Measurements from ENCODE around the gene RILP.
A peak's percentile ranks its signal among the peaks of the same experiment; 100 is the strongest.

RILP gene

GRCh38 chr17:1627982-1628855 lies 21.4 kb downstream of the RILP start, which contains the start of gene SLC43A2:
SLC43A2 (minus strand) TSS chr17:1628834; CDS start chr17:1627874, 960 bp downstream.
- DNase-seq: peak; percentile 14

DNA sequence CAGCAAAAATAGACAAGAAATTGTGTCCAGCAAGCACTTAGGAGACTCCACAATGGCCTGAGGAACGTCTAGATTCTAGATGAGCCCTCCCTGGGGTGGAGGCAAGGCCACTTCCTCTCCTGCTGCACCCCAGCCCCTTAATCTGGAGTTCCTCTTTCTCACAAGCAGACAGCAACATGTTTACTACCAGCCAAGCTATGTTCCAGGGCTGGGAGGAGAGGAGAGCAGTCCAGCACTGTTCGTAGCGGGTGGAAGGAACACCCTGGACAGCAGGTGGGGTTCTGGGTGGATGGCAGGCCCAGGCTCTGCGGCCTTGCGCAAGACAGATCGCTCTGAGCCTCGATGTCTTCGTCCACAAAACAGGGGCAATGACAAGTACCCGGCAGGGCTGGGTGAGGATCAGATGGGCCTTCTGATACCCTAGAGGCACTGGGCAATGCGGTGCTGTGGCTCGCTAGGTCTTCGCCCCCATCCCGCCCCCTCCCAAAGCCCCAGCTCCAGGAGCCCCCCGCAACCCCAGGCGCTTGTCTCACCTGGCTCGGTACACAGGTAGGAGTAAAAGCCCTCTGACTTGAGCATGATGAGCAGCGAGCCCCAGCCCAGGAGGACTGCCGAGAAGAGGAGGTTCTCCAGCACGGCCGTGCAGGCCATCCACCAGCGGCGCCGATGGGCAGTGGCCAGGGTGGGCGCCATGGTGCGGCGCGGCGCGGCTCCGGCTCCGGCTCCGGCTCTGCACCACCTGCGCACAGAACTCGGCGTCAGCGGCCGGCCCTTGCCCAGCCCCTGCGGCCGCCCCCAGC lies 22.3 kb downstream of the RILP start:
- DNase-seq: no peak

DNA sequence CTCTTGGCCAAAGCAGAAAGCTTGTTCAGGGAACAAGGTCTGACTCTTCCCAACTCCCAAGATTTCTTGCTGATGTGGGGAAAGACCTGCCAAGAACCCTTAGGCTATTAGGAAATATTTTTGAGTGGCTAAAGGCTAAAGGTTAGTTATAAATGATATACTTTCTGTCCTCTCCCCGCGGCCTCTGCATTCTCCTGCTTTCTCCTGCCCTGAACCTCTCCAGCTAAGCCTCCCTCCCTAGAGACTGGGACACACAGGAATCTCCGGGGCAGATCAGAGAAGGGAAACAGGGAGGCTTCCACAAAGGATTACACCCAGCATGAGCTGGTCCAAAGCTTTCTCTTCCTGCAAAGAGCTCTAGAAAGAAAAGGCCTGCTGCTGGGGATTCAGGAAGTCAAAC lies 23.3 kb downstream of the RILP start:
- no peak for DNase-seq

DNA sequence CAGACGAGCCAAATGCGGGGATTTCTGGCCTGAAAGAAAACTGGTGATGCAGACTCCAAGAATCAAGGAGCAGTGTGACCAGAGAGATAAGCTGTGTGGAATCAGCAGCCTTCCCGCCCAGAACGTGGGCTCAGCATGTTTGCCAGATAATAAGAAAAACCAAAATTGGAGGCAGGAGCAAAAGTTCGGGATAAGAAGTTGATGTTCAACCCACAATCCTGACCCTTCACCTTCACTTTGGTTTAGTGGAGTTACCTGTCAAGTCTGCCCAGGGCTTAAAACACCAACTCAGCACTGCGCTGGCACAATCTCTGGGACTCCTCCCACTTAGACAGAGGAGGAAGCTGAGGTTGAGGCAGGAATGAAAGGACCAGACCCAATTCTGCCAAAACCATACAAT lies 24.1 kb downstream of the RILP start:
- no peak for DNase-seq

DNA sequence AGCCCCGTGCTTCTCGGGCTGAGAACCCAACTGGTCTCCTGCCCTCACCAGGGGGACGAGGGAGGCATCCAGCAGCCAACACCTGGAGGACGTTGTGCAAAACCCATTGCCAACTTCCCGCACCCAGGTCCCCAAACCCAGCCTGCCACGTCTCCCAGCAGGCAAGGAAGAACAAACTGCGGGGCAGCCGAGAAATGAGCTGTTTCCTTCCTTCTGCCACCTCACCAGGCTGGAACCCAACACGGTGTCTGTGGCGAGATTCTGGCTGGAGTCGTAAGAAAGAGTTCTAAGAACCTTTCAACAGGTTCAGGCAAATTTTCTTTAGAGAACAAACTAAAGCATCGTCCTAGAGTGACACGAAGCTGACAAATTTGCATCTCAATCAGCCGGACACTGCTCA lies 24.6 kb downstream of the RILP start:
- DNase-seq: no peak

- no peak for DNase-seq
Observed at GRCh38 chr17:1624650-1625049, 25.0 kb downstream of the RILP start.

- no peak for DNase-seq
Observed at GRCh38 chr17:1623057-1623630, 26.5 kb downstream of the RILP start.

DNA sequence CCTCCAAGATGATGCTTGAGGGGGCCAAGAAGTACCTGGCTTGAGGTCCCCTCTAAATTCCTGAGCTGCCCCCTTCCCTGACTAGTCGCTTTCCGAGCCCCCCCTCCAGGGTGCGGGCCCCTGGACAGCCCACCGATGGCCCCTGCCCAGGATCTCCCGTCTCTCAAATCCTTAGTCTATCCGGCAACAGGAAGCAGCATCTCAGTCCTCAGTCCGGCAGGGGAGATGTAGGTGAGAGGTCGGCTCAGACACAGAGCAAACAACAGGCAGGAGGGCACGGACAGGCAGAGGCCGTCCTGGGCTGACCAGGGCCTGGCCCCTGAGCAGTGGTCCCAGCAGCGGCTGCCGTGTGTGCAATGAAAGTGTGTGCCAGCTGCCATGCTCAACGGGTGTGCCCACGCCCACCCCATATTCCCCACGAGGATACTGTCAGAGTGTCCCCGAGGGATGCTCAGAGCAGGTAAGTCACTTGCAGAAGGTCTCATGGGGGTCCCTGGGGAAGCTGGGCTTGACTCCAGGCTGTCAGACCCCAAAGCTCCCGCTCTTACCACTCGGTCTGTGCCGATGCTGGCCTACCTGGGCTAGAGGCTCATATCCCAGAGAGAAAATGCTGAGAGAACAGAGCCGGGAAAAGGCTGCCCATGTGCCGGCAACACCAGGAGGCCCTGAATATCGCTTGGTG lies 28.3 kb downstream of the RILP start:
- no peak for DNase-seq

GRCh38 chr17:1620486-1620885 lies 29.2 kb downstream of the RILP start:
- DNase-seq: no peak

- DNase-seq: no peak
Observed at GRCh38 chr17:1617620-1618174, 32.0 kb downstream of the RILP start.

DNA sequence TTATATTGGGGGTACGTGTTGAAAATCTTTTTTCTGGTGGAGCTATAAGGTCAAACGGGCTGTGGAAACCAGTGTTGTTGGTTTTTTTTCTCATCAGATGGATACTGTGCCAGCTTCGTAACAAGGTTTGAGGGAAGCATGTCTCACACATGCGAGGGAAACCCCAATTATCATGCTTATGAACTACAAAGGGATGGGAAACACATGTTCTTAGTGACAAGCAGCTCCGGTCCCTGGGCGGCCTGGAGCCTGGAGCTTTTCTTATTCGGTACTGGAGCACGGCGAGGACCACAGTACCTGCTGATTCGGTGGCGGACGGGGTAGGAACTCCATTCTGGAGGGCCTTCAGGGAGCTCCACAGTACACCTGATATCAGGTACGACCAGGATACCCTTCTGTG lies 33.6 kb downstream of the RILP start:
- no peak for DNase-seq

- DNase-seq: no peak
Observed at GRCh38 chr17:1612400-1612799, 37.3 kb downstream of the RILP start.

DNA sequence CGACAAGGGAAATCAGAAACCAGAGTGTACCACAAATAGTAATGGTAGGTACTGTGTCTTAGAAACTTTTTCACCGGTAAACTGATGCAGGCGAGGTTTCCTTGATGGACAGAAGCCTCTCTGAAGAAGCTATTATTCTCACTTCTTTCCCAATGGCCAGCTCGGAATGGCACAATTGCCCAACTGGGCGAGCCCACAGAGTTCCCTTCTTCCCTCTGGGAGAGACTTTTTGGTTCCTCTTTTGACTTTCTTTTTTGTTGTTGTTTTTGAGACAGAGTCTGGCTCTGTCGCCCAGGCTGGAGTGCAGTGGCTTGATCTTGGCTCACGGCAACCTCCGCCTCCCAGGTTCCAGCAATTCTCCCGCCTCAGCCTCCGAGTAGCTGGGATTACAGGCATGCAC lies 38.0 kb downstream of the RILP start:
- DNase-seq: no peak

DNA sequence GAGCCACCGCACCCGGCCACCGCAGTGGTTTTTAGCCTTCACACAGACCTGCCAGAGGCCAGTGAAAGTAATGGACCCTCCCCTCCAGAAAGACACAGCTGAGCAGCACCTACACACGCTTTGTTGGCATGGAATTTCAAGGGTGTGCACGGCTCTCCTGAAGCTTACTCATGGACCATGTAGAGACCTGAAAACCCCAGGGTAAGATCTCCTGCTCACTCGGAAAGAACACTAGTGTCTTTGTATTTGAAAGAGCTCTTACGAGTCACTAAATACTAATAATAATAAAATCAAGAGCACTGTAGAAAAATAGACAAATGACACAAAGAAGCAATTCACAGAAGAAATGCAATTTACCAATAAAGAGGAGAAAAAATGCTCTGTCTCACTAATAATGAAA lies 41.0 kb downstream of the RILP start:
- DNase-seq: no peak

- DNase-seq: no peak
Observed at GRCh38 chr17:1607971-1608320, 41.7 kb downstream of the RILP start.

DNA sequence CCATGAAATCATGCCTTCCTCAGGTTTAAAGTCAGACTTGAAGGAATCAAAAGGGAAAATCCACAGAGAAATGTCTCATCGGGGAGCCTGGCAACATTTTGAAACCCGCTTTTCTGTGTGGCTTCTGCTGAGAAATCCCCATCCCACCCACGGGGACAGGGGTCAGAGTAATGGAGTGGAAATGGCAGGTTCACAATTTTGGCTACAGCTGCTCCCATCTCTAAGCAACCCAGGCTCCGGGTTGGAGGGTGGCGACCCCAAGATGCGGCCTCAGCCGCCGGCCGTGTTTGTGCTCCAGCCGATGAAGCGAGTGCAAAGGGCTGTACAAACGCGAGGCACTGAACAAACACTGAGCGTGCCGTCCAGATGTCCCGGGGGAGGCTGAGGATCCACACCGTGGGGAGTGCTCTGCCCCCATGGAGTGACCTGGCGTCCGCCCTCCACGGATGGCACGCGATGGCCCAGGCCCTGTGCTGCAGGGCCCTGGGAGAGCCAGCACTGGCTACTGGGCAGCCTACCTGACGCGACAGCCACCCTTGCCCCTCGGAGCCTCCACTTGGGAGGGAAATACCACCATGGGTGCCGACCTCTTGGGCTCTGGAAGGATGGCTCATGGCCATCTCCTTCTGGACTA lies 43.2 kb downstream of the RILP start:
- no peak for DNase-seq

GRCh38 chr17:1605681-1606351 lies 43.9 kb downstream of the RILP start:
- DNase-seq: no peak

- no peak for DNase-seq
Observed at GRCh38 chr17:1604831-1605528, 44.7 kb downstream of the RILP start.

GRCh38 chr17:1601571-1601970 lies 48.1 kb downstream of the RILP start:
- DNase-seq: no peak

DNA sequence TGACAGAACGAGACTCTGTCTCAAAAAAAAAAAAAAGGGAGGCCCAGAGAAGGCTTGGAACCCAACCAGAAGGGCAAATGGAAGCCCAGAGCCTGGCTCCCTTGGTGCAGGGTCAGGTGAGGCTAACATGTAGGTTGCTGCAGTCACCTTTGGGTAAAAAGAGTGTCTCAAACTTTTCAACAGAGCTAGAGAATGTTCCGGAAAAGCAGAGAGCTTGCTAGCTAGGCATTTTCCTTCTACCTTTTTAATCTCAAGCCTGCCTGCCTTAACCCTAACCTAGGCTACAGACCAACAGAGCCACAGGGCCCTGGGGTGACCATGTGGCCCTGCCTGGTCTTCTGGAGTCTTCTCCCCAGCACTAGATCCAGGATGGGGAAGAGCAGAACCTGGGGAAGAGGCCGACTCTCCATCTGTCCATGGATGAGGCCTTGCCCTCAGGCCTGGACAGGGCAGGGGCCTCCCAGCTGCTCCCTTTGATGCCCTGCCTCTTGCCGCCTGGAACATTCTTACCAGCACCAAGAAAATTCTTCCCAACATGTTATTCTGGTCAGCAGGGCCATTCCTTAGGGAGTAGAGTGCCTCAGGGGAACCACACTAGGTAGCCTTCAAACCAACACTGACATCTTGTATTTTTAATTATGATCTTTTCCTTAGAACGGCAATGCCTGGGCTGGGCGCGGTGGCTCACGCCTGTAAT lies 51.1 kb downstream of the RILP start:
- DNase-seq: no peak

All from DMS 273 treated with DMSO at 0.1 percent for 48 hours (cell line).